K562 (cell line): ENCODE data around the gene SCMH1. TPM values are rescaled to one million over a fixed set of nuclear protein-coding genes. Genes with fewer than 3 reads are reported as not detected.

Experiments
- KDM5B ChIP-seq: fragments of 200-600 bp; sonication (generic); IDR thresholded peaks from 2 replicates; pipeline ENCODE4 v1.6.1; 2012; ENCODE audit warnings: low read depth, mild to moderate bottlenecking, moderate library complexity, low read length, control low read depth, inconsistent platforms; ENCODE audit not compliant: insufficient replicate concordance
- MAFF ChIP-seq: IDR thresholded peaks from 2 replicates; pipeline ENCODE4 v1.6.1; 2012; ENCODE audit warnings: low read length, improper control_type of control experiment
- NFIC ChIP-seq: fragments of 450-650 bp; IDR thresholded peaks from 2 replicates; pipeline ENCODE4 v1.6.1; 2017; ENCODE audit warnings: mild to moderate bottlenecking, inconsistent platforms
- ZBED1 ChIP-seq: IDR thresholded peaks from 2 replicates; pipeline ENCODE4 v1.6.1; 2014
- ZNF584 ChIP-seq: fragments of 200-800 bp; sonication (Bioruptor generic); IDR thresholded peaks from 2 replicates; pipeline ENCODE4 v1.6.1; 2016; ENCODE audit warnings: low read depth, mild to moderate bottlenecking, missing genetic modification characterization, missing compliant biosample characterization
- ZNF79 ChIP-seq: fragments of 250-450 bp; sonication (Bioruptor Pico); IDR thresholded peaks from 2 replicates; pipeline ENCODE4 v1.4.0; 2020; ENCODE audit warnings: low read depth, mild to moderate bottlenecking, moderate library complexity
- polyA plus RNA-seq, 8 experiments: library from polyadenylated mRNA; depleted of rRNA in 4 of 8; stranded (reverse) in 5 of 8; unstranded in 3 of 8; fragments of >200 nt; fragmentation: Nextera tagmentation in 2 of 8; fragmentation: Illumina TruSeq in 1 of 8; extraction: Ambion mirVana in 2 of 8; extraction: Trizol in 1 of 8; gene quantifications; 2 replicates each; pipeline versions ENCODE4 v1.2.1 to v1.2.3, GENCODE V29; 2011 to 2014; ENCODE audit warnings: inconsistent platforms in 1 of 8, missing spikeins in 1 of 8
- total RNA-seq, 7 experiments: library from RNA; depleted of rRNA in 6 of 7; stranded (reverse); fragments of >200 nt in 6 of 7; fragmentation: Illumina TruSeq in 2 of 7; extraction: Trizol in 2 of 7; gene quantifications; 2 replicates each; pipeline versions ENCODE4 v1.2.1 to v1.2.3, GENCODE V29; 2011 to 2021; ENCODE audit warnings: low replicate concordance in 1 of 7
- TF ChIP-seq, protein P1 (sequence below): fragments of 450-650 bp; IDR thresholded peaks from 2 replicates; pipeline ENCODE4 v1.6.1; 2014; ENCODE audit warnings: low read depth, mild to moderate bottlenecking, moderate library complexity, borderline replicate concordance
- TF ChIP-seq, protein P2 (sequence below), 2 experiments: fragments of 450-650 bp; IDR thresholded peaks; 2 replicates each; pipeline ENCODE4 v1.6.1; 2018; ENCODE audit warnings: mild to moderate bottlenecking in 2 of 2, low read depth in 1 of 2; ENCODE audit not compliant: partially characterized antibody in 2 of 2
- TF ChIP-seq, protein P3 (sequence below): fragments of 450-650 bp; IDR thresholded peaks from 2 replicates; pipeline ENCODE4 v1.6.1; 2018; ENCODE audit not compliant: partially characterized antibody
- TF ChIP-seq, protein P4 (sequence below), 2 experiments: fragments of 450-650 bp in 1 of 2; IDR thresholded peaks; 2 replicates each; pipeline ENCODE4 v1.6.1; 2011 to 2017; ENCODE audit warnings: low read depth in 2 of 2, antibody characterized with exemption in 1 of 2, borderline replicate concordance in 1 of 2, low read length in 1 of 2, mild to moderate bottlenecking in 1 of 2, mixed read lengths in 1 of 2; ENCODE audit not compliant: control insufficient read depth in 1 of 2
- TF ChIP-seq, protein P5 (sequence below): fragments of 250-450 bp; sonication (Bioruptor Pico); IDR thresholded peaks from 2 replicates; pipeline ENCODE4 v1.4.0; 2020; ENCODE audit warnings: borderline replicate concordance

SCMH1 gene
- total and polyA plus RNA-seq, 9 of the 15 experiments (the other 6 are each of a cell fraction or from before 2014, with no cell fraction given): 8.5 to 37.0 (median 26.8) TPM

DNA sequence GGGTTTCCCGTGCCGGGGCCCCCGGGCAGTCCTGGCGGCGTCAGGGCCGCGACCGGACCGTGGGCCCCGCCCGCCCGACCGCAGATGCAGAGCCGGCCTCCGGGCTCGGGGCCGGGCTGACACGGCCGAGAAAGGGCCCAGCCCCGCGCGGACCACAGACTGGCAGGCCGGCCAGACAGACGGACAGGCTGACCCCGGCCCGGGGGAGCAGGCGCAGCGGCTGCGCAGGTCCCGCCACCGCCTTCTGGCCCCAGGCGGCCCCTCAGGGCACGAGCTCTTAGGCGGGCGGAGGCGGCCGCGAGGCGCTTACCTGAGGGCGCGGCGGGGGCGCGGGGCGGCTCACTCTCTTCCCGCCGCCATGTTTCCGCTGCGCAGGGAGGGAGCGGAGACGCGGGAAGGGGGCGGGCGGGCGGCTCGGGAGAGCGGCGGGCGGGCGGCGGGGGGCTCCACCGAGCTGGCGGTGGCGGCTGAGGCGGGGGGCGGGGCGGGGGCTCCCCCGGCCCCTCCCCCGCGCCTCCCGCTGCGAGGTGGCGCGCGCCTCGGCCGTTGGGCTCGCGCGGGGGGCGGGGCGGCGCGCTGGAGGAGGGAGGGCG, at the start of gene SCMH1 (continued):
- no peak for TF ChIP-seq ZNF584 (CRISPR knock-in tag)
- no peak for TF ChIP-seq MAFF
- no peak for TF ChIP-seq ZNF79 (CRISPR knock-in tag)
- TF ChIP-seq KDM5B: peak; percentile 40
- TF ChIP-seq NFIC: peak; percentile 16; the same call in 1 of the 2 replicates
- TF ChIP-seq, protein P1, sequence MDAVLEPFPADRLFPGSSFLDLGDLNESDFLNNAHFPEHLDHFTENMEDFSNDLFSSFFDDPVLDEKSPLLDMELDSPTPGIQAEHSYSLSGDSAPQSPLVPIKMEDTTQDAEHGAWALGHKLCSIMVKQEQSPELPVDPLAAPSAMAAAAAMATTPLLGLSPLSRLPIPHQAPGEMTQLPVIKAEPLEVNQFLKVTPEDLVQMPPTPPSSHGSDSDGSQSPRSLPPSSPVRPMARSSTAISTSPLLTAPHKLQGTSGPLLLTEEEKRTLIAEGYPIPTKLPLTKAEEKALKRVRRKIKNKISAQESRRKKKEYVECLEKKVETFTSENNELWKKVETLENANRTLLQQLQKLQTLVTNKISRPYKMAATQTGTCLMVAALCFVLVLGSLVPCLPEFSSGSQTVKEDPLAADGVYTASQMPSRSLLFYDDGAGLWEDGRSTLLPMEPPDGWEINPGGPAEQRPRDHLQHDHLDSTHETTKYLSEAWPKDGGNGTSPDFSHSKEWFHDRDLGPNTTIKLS: no peak
- TF ChIP-seq, protein P2, sequence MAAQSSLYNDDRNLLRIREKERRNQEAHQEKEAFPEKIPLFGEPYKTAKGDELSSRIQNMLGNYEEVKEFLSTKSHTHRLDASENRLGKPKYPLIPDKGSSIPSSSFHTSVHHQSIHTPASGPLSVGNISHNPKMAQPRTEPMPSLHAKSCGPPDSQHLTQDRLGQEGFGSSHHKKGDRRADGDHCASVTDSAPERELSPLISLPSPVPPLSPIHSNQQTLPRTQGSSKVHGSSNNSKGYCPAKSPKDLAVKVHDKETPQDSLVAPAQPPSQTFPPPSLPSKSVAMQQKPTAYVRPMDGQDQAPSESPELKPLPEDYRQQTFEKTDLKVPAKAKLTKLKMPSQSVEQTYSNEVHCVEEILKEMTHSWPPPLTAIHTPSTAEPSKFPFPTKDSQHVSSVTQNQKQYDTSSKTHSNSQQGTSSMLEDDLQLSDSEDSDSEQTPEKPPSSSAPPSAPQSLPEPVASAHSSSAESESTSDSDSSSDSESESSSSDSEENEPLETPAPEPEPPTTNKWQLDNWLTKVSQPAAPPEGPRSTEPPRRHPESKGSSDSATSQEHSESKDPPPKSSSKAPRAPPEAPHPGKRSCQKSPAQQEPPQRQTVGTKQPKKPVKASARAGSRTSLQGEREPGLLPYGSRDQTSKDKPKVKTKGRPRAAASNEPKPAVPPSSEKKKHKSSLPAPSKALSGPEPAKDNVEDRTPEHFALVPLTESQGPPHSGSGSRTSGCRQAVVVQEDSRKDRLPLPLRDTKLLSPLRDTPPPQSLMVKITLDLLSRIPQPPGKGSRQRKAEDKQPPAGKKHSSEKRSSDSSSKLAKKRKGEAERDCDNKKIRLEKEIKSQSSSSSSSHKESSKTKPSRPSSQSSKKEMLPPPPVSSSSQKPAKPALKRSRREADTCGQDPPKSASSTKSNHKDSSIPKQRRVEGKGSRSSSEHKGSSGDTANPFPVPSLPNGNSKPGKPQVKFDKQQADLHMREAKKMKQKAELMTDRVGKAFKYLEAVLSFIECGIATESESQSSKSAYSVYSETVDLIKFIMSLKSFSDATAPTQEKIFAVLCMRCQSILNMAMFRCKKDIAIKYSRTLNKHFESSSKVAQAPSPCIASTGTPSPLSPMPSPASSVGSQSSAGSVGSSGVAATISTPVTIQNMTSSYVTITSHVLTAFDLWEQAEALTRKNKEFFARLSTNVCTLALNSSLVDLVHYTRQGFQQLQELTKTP (IDR thresholded peaks at IDR 0.05; ENCODE audit: low read depth in 1 of 2, partially characterized antibody in 2 of 2): no peak
- TF ChIP-seq, protein P3, sequence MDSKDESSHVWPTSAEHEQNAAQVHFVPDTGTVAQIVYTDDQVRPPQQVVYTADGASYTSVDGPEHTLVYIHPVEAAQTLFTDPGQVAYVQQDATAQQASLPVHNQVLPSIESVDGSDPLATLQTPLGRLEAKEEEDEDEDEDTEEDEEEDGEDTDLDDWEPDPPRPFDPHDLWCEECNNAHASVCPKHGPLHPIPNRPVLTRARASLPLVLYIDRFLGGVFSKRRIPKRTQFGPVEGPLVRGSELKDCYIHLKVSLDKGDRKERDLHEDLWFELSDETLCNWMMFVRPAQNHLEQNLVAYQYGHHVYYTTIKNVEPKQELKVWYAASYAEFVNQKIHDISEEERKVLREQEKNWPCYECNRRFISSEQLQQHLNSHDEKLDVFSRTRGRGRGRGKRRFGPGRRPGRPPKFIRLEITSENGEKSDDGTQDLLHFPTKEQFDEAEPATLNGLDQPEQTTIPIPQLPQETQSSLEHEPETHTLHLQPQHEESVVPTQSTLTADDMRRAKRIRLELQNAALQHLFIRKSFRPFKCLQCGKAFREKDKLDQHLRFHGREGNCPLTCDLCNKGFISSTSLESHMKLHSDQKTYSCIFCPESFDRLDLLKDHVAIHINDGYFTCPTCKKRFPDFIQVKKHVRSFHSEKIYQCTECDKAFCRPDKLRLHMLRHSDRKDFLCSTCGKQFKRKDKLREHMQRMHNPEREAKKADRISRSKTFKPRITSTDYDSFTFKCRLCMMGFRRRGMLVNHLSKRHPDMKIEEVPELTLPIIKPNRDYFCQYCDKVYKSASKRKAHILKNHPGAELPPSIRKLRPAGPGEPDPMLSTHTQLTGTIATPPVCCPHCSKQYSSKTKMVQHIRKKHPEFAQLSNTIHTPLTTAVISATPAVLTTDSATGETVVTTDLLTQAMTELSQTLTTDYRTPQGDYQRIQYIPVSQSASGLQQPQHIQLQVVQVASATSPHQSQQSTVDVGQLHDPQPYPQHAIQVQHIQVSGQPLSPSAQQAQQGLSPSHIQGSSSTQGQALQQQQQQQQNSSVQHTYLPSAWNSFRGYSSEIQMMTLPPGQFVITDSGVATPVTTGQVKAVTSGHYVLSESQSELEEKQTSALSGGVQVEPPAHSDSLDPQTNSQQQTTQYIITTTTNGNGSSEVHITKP: no peak
- TF ChIP-seq, protein P4, sequence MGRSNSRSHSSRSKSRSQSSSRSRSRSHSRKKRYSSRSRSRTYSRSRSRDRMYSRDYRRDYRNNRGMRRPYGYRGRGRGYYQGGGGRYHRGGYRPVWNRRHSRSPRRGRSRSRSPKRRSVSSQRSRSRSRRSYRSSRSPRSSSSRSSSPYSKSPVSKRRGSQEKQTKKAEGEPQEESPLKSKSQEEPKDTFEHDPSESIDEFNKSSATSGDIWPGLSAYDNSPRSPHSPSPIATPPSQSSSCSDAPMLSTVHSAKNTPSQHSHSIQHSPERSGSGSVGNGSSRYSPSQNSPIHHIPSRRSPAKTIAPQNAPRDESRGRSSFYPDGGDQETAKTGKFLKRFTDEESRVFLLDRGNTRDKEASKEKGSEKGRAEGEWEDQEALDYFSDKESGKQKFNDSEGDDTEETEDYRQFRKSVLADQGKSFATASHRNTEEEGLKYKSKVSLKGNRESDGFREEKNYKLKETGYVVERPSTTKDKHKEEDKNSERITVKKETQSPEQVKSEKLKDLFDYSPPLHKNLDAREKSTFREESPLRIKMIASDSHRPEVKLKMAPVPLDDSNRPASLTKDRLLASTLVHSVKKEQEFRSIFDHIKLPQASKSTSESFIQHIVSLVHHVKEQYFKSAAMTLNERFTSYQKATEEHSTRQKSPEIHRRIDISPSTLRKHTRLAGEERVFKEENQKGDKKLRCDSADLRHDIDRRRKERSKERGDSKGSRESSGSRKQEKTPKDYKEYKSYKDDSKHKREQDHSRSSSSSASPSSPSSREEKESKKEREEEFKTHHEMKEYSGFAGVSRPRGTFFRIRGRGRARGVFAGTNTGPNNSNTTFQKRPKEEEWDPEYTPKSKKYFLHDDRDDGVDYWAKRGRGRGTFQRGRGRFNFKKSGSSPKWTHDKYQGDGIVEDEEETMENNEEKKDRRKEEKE (IDR thresholded peaks at IDR 0.05; ENCODE audit: borderline replicate concordance in 1 of 2, control insufficient read depth in 1 of 2, low read depth in 2 of 2, low read length in 1 of 2): no peak
- TF ChIP-seq, protein P5, sequence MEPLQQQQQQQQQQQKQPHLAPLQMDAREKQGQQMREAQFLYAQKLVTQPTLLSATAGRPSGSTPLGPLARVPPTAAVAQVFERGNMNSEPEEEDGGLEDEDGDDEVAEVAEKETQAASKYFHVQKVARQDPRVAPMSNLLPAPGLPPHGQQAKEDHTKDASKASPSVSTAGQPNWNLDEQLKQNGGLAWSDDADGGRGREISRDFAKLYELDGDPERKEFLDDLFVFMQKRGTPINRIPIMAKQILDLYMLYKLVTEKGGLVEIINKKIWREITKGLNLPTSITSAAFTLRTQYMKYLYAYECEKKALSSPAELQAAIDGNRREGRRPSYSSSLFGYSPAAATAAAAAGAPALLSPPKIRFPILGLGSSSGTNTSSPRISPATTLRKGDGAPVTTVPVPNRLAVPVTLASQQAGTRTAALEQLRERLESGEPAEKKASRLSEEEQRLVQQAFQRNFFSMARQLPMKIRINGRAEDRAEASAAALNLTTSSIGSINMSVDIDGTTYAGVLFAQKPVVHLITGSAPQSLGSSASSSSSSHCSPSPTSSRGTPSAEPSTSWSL (CRISPR knock-in tag): 0 out of 2 replicates have a peak, but pooled peaks have one; percentile 22
- 0 out of 2 replicates have a peak, but pooled peaks have one; percentile 10 for TF ChIP-seq ZBED1
